Measurements from ENCODE around the gene RPL41.

Gene RPL41

GRCh38 chr12:56101045-56101444 lies 15.4 kb upstream of the RPL41 start:
- TF ChIP-seq CTCF (IDR thresholded peaks at IDR 0.05; ENCODE audit: insufficient read depth, low read length) = no peak
- no peak for TF ChIP-seq GABPA (IDR thresholded peaks at IDR 0.05; ENCODE audit: low read depth)
- no peak for TF ChIP-seq REST (IDR thresholded peaks at IDR 0.05; ENCODE audit: insufficient replicate concordance, low read depth)
- TF ChIP-seq POLR2AphosphoS5 (IDR thresholded peaks at IDR 0.05; ENCODE audit: low read depth) = no peak
- TF ChIP-seq SPI1 (IDR thresholded peaks at IDR 0.05; ENCODE audit: borderline replicate concordance, low read depth) = no peak
- H3K27ac ChIP-seq (replicated peaks) = no peak overlapping the region
- H3K27me3 ChIP-seq (ENCODE audit: insufficient read depth, poor library complexity, severe bottlenecking) = peaks cover 6% of the 10 kb centered on the region
- H3K4me3 ChIP-seq (replicated peaks; ENCODE audit: insufficient read depth, low read length) = no peak overlapping the region
- no peak for DNase-seq (ENCODE audit: low read depth in 1 of 2, low spot score in 1 of 2)

- H3K4me3 ChIP-seq (replicated peaks; ENCODE audit: insufficient read depth, low read length) = no peak overlapping the region
- no peaks in the 10 kb centered on the region for H3K27me3 ChIP-seq (ENCODE audit: insufficient read depth, poor library complexity, severe bottlenecking)
- no peak for TF ChIP-seq SPI1 (IDR thresholded peaks at IDR 0.05; ENCODE audit: borderline replicate concordance, low read depth)
- no peak for TF ChIP-seq POLR2AphosphoS5 (IDR thresholded peaks at IDR 0.05; ENCODE audit: low read depth)
- no peak for TF ChIP-seq GABPA (IDR thresholded peaks at IDR 0.05; ENCODE audit: low read depth)
- no peak for TF ChIP-seq REST (IDR thresholded peaks at IDR 0.05; ENCODE audit: insufficient replicate concordance, low read depth)
- no peak for TF ChIP-seq CTCF (IDR thresholded peaks at IDR 0.05; ENCODE audit: insufficient read depth, low read length)
- H3K27ac ChIP-seq (replicated peaks) = no peak overlapping the region
- no peak for DNase-seq (ENCODE audit: low read depth in 1 of 2, low spot score in 1 of 2)
Measured at GRCh38 chr12:56102683-56103065, 13.8 kb upstream of the RPL41 start.

- Histone ChIP-seq H3K4me3 (replicated peaks; ENCODE audit: insufficient read depth, low read length) (peak overlapping the region; percentile 90), H3K27me3 (ENCODE audit: insufficient read depth, poor library complexity, severe bottlenecking) (no peaks in the 10 kb centered on the region), H3K27ac (replicated peaks) (peak overlapping the region; percentile 97)
- TF ChIP-seq POLR2AphosphoS5 (IDR thresholded peaks at IDR 0.05; ENCODE audit: low read depth) (no peak), GABPA (IDR thresholded peaks at IDR 0.05; ENCODE audit: low read depth) (no peak), SPI1 (IDR thresholded peaks at IDR 0.05; ENCODE audit: borderline replicate concordance, low read depth) (no peak), REST (IDR thresholded peaks at IDR 0.05; ENCODE audit: insufficient replicate concordance, low read depth) (no peak), CTCF (IDR thresholded peaks at IDR 0.05; ENCODE audit: insufficient read depth, low read length) (no peak)
- no peak for DNase-seq (ENCODE audit: low read depth in 1 of 2, low spot score in 1 of 2)
Measured at GRCh38 chr12:56103066-56103711, 13.2 kb upstream of the RPL41 start.
